Body of pancreas (tissue), 4 donors: ENCODE data around the gene NINL.

Experiments used
- POLR2A ChIP-seq, 3 donors: fragments of 450-650 bp; IDR thresholded peaks; one replicate each; pipeline ENCODE4 v1.6.1; 2016; ENCODE audit warnings: antibody characterized with exemption in 3 of 3, mild to moderate bottlenecking in 2 of 3
- TF ChIP-seq, protein P1 (sequence below), 7 experiments: fragments of 450-650 bp in 4 of 7; fragments of 200-600 bp in 3 of 7; sonication (generic) in 3 of 7; IDR thresholded peaks; one replicate each; pipeline ENCODE4 v1.5.1; 2016 to 2019; ENCODE audit warnings: antibody characterized with exemption in 7 of 7

DNA sequence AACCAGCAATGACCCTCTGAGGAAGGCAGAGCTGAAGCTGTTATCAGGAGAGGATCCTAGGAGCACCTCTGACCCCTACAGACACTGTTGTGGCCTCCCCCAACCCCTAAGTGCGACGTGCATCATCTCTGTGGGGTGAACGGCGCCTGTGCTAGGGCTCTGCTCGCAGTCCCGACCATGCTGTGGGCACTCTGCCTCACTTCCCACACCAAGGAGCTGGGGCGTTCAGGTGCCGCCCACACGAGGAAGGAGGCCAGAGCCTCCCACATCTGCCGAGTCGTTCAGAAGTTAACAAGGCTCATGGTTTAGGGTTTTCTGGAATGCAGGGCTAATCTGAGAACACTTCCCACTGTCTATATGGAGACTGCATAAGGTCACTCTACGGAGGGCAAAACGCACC, 115.8 kb downstream of the NINL start:
- TF ChIP-seq, protein P1, sequence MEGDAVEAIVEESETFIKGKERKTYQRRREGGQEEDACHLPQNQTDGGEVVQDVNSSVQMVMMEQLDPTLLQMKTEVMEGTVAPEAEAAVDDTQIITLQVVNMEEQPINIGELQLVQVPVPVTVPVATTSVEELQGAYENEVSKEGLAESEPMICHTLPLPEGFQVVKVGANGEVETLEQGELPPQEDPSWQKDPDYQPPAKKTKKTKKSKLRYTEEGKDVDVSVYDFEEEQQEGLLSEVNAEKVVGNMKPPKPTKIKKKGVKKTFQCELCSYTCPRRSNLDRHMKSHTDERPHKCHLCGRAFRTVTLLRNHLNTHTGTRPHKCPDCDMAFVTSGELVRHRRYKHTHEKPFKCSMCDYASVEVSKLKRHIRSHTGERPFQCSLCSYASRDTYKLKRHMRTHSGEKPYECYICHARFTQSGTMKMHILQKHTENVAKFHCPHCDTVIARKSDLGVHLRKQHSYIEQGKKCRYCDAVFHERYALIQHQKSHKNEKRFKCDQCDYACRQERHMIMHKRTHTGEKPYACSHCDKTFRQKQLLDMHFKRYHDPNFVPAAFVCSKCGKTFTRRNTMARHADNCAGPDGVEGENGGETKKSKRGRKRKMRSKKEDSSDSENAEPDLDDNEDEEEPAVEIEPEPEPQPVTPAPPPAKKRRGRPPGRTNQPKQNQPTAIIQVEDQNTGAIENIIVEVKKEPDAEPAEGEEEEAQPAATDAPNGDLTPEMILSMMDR (IDR thresholded peaks at IDR 0.05): no peak
- no peak for TF ChIP-seq POLR2A (IDR thresholded peaks at IDR 0.05)
